Measurements from ENCODE around the gene MAN2B2. TPM values are rescaled to one million over a fixed set of nuclear protein-coding genes. Genes with fewer than 3 reads are reported as not detected.

The MAN2B2 gene
- 10 to 100 TPM; 32.7 to 95.3 (median 80.2) TPM for total RNA-seq

DNA sequence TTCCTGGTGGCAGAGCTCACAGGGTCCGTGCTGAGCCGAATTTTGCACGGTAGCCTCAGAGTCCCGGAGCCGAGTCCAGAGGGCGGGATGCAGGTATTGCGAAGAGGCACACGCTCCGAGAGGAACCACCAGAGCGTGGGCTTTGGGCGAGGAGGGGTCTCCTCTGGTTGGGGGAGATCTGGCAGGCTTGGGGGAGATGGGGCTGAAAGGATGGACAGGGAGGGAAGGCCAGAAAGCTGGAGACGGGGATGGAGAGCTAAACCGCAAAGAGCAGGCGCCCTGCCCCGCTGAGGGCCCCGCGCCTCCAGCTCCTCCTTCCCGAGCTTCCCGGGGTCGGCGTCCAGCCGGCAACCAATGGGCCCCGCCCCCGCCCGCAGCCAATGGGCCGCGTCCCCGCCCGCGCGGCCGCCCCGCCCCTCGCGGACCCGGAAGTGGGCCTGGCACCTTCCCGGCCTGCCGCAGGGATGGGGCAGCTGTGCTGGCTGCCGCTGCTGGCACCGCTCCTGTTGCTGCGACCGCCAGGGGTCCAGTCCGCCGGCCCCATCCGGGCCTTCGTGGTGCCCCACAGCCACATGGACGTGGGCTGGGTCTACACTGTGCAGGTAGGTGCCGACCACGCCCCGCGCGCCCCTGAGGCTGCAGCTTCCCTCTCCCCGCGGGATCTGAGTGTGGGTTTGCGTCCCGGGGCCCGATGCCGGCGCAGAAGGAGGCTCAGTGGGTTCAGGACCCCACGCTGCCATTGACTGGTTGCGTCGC is at the start of gene MAN2B2:
Gene MAN2B2, plus strand, starts transcription at position 443 of the 756 bp plus-strand sequence. Its CDS starts 22 bp downstream, at position 465.
- DNase-seq: peak; percentile 90 to 91
- peaks cover 3 to 6% of the 10 kb centered on the region in 2 donors for H3K36me3 ChIP-seq
- TF ChIP-seq, protein P1, sequence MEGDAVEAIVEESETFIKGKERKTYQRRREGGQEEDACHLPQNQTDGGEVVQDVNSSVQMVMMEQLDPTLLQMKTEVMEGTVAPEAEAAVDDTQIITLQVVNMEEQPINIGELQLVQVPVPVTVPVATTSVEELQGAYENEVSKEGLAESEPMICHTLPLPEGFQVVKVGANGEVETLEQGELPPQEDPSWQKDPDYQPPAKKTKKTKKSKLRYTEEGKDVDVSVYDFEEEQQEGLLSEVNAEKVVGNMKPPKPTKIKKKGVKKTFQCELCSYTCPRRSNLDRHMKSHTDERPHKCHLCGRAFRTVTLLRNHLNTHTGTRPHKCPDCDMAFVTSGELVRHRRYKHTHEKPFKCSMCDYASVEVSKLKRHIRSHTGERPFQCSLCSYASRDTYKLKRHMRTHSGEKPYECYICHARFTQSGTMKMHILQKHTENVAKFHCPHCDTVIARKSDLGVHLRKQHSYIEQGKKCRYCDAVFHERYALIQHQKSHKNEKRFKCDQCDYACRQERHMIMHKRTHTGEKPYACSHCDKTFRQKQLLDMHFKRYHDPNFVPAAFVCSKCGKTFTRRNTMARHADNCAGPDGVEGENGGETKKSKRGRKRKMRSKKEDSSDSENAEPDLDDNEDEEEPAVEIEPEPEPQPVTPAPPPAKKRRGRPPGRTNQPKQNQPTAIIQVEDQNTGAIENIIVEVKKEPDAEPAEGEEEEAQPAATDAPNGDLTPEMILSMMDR (IDR thresholded peaks at IDR 0.05): no peak
- TF ChIP-seq POLR2A (IDR thresholded peaks at IDR 0.05): peak; percentile 33 to 71
- peak within 1 kb of the TSS in 2 of 3 donors; percentile 47 to 61 for H3K27ac ChIP-seq
- peak within 1 kb of the TSS; percentile 63 to 86 (median 84) for H3K4me3 ChIP-seq (replicated peaks in 1 of 3)
- peaks cover 24 to 40% of the 10 kb centered on the region in 2 donors for H3K4me1 ChIP-seq
- H3K9me3 ChIP-seq: no peaks in the 10 kb centered on the region
- no peaks in the 10 kb centered on the region for H3K27me3 ChIP-seq
- intact Hi-C loops (cut with DNase I): no loop called here
- WGBS, 2 donors: 0 to 1% methylated on average over 18 to 31 of the region's 62 CpGs

DNA sequence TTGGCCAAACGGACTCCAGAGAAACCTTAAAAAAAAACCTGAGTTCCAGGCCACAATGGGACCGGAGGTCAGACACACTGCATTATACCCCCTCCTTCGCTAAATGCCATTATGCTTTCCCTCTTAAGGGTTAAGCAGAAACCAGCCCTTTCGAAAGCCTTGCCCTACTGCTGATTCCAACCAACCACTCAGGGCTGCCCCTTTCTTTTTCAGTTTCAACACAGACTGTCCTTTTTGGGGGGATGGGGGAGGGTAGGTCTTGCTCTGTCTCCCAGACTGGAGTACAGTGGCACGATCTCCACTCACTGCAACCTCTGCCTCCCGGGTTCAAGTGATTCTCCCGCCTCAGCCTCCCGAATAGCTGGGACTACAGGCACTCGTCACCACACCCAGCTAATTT is 49.5 kb upstream of the MAN2B2 start:
- no peaks in the 10 kb centered on the region for H3K9me3 ChIP-seq
- H3K36me3 ChIP-seq: no peaks in the 10 kb centered on the region
- intact Hi-C loops (cut with DNase I): no loop called here
- 85 to 91% methylated on average over 9 of the region's 9 CpGs for WGBS, 2 donors
- no peak overlapping the region for H3K4me3 ChIP-seq (replicated peaks in 1 of 3)
- no peak for DNase-seq
- H3K4me1 ChIP-seq: no peaks in the 10 kb centered on the region
- no peak overlapping the region for H3K27ac ChIP-seq
- no peaks in the 10 kb centered on the region for H3K27me3 ChIP-seq
- no peak for TF ChIP-seq POLR2A (IDR thresholded peaks at IDR 0.05)
- TF ChIP-seq, protein P1 (IDR thresholded peaks at IDR 0.05): no peak

DNA sequence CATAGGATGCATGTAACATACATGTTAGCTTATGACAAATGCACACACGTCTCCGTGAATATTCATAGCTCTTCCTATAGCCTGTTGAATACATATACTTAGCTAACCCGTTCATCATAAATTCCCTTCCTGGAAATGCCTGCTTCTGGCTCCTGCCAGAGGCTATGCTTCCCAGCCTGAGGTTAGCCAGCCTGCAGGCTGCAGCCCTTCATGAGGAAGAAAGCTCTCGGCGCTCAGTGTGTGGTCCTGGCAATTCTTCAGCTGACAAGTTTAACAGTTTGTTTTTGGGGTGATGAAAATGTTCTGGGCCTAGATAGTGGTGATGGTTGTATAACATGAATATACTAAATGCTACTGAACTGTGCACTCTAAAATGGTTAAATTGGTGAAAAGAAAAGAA is 48.8 kb upstream of the MAN2B2 start:
- Histone ChIP-seq H3K4me3 (replicated peaks in 1 of 3) (no peak overlapping the region), H3K4me1 (no peaks in the 10 kb centered on the region), H3K27me3 (no peaks in the 10 kb centered on the region), H3K9me3 (no peaks in the 10 kb centered on the region), H3K27ac (no peak overlapping the region), H3K36me3 (no peaks in the 10 kb centered on the region)
- intact Hi-C loops (cut with DNase I): no loop called here
- no peak for DNase-seq
- WGBS, 2 donors: 66 to 83% methylated on average over 5 of the region's 5 CpGs
- TF ChIP-seq POLR2A (IDR thresholded peaks at IDR 0.05): no peak
- TF ChIP-seq, protein P1 (IDR thresholded peaks at IDR 0.05): no peak

DNA sequence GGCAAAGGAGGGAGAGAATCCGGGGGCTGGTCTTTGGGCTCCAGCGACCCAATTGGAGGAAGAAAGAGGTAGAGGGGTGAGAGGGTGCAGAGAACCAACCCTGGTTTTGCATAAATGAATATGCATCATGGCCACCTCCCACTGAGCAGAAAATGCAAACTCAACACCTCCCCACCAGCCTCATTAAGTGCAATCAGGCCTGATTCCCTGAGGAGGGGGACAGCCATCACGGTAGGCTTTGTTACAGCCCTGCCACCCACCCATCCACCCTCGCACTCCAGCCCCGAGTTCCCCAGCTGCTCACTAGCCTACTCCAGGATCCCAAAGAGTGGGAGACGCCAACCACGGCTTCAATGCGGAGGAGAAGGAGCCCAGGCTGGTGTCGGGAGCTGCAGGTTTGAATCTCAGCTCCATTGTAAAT is 48.3 kb upstream of the MAN2B2 start:
- Histone ChIP-seq H3K27ac (no peak overlapping the region), H3K4me3 (replicated peaks in 1 of 3) (no peak overlapping the region), H3K4me1 (no peaks in the 10 kb centered on the region), H3K9me3 (no peaks in the 10 kb centered on the region), H3K27me3 (no peaks in the 10 kb centered on the region), H3K36me3 (no peaks in the 10 kb centered on the region)
- intact Hi-C loops (cut with DNase I): no loop called here
- TF ChIP-seq, protein P1 (IDR thresholded peaks at IDR 0.05): no peak
- no peak for TF ChIP-seq POLR2A (IDR thresholded peaks at IDR 0.05)
- WGBS, 2 donors: 35 to 38% methylated on average over 9 of the region's 9 CpGs
- DNase-seq: no peak

DNA sequence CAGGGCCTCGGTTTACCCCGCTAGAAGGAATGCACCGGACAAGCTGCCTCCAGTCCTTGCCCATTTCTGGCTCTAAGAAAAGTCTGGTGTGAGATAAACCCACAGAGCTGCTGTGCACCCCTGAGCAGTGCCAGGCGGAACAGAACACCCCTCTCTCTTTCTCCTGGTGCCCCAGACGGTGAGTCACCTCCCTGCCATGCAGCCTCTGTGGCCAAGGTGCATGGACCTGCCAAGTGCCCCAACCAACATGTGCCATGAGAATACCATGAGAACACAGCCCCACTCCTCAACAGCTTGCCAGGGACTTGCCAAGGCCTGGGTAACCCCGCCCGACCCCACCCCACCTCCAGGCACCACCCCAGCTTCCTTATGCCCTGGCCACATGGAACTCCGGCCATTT is 47.7 kb upstream of the MAN2B2 start:
- H3K27me3 ChIP-seq: no peaks in the 10 kb centered on the region
- H3K4me1 ChIP-seq: no peaks in the 10 kb centered on the region
- TF ChIP-seq POLR2A (IDR thresholded peaks at IDR 0.05): no peak
- TF ChIP-seq, protein P1 (IDR thresholded peaks at IDR 0.05): no peak
- H3K4me3 ChIP-seq (replicated peaks in 1 of 3): no peak overlapping the region
- no peak for DNase-seq
- intact Hi-C loops (cut with DNase I): no loop called here
- no peaks in the 10 kb centered on the region for H3K9me3 ChIP-seq
- 82 to 87% methylated on average over 6 of the region's 8 CpGs for WGBS, 2 donors
- no peaks in the 10 kb centered on the region for H3K36me3 ChIP-seq
- H3K27ac ChIP-seq: no peak overlapping the region
